Left cardiac atrium (tissue), 4 donors: Measurements from ENCODE around the gene ITPK1. TPM values are rescaled to one million over a fixed set of nuclear protein-coding genes. Genes with fewer than 3 reads are reported as not detected.

Experiments
- ATAC-seq, 2 donors: fragments of 200-7000 bp; cut with Tn5 transposase; one replicate each; pipeline ENCODE4 v1.9.1; 2020; ENCODE audit warnings: mild to moderate bottlenecking in 2 of 2, moderate library complexity in 2 of 2
- DNase-seq: peaks from one replicate; pipeline ENCODE4 v3.0.0-alpha.2; 2020
- intact Hi-C, 2 donors: fragments of 100-400 bp; cut with DNase I; formaldehyde crosslinking; loops; one replicate each; pipeline versions ENCODE4 v1.14.1 to v1.15.1; 2022 to 2023
- total RNA-seq, 2 donors: library from RNA; stranded (reverse); fragmentation: NEBNext Ultra II Directional; extraction: Animal tissue kit (Norgen Biotek cat#: 25700); gene quantifications; one replicate each; pipeline ENCODE4 v1.2.1, GENCODE V29; 2021
- donor health status: DM: no; HTN: yes; CAD: no.
- donor health status: DM: no; HTN: yes; CAD: no; lungs with severe emphysema.
- donor health status: DM: yes; HTN: yes; CAD: no.
- donor health status: Dilated cardiomyopathy.

Gene ITPK1
- total RNA-seq, 2 donors from 2014 or later = 92.0 to 99.9 TPM

GRCh38 chr14:92945959-92946846 is 169.5 kb downstream of the ITPK1 start:
- DNase-seq (peak; percentile 76), ATAC-seq (peak; percentile 6 to 25)
- intact Hi-C loops = no loop called here

DNA sequence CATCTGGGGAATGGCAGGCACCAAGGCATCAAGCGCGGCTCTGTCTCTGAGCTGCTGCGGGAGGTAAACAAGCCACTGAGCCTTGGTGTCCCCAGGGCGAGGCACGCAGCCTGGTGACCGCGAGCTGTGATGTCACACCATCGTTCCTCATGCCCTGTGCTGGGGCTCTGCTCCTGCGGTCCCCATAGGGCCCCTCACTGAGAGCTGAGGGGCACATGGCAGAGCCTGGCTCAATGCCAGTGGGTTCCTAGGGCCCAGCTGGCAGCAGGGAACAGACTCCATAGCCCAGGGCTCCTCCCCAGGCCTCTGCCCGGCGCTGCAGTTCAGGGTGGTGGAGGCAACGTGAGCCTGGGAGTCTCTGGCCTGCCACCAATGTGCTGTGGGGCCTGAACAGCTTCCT is 170.2 kb downstream of the ITPK1 start:
- DNase-seq (no peak), ATAC-seq (no peak)
- intact Hi-C loops = no loop called here

DNA sequence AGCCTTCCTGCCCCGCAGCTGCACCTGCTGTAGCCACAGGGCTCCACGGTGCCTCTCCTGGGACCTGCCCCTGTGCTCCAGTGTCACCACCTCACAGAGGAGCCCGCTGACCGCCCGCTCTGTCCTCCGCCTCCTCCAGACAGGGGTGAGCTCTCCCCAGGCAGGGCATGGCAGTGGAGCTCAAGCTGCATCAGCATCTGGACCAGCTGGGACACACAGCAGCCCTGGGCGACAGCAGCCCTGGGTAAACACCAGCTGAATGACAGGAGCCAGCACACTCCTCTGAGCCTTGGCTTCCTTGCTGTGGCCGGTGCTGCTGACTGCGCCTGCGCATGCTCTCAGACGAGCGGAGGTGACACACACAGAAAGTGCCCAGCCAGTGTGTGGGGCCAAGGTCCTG is 170.7 kb downstream of the ITPK1 start:
- intact Hi-C loops = no loop called here
- ATAC-seq (no peak), DNase-seq (no peak)

DNA sequence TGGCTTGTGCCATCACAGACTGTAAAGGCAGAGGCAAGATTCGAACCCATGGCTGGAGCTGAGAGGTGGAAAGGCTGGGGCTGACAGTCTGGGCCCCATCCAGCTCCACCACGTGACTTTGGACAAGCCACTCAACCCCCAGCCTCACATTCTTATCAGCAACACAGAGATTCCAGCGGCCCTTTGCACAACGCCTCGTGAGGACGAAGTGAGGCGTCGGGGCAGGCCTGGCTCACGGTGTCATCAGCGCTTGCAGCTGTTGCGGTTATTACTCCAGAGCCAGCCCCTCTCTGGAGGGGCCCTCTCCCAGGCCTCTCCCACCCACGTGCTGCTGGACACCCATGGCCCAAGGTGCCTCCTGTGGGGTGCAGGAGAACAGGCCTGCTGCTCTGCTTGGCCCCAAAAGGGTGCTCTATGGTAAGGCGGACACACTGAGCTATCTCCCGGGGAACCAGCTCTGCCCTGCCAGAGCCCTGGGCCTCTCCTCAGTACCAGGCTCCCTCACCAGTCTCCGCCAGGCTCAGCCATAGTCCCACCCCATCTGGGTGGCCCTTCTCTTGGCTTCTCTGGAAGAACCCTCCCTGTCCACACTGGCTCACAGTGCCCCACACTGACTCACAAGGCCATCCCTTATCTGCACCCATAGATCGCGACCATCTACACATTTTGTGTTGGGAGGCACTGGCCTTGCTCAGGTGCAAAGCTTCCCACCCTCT is 171.7 kb downstream of the ITPK1 start:
- no peak for DNase-seq
- intact Hi-C loops = no loop called here
- peak in 1 of 2 donors; percentile 11 for ATAC-seq

DNA sequence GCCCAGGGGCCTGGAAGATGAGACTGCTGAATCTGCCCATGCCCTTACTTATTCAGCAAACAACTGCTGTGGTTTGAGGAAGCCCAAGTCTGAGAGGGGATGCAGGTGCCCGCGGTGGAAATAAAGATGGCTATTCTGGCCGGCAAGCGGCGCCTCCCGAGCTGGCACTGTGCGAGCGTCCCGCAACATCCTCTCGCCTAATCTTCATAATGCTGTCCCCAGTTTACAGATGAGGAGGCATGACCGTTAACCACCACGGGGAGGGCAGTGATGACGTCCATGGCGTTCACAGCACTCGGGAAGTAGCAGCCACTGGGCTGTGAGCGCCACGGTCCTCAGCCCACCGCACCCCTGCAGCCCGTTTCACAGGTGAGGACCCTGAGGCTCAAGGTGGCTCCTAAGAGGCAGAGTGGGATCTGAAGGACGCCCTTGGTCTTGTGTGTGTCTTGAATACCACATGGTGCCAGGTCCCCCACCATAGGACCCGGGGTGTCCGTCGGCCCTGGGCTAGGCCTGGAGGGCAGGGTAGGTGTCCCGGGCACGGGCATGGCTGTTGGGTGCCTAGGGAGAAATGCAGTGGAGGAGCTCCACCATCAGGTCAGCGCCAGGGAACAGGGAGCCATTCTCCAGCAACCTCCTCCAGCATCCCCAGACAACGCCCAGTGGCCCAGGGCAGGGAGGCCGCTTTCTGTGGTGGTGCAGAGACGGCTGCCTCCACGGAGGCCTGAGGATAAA is 172.6 kb downstream of the ITPK1 start:
- DNase-seq (no peak), ATAC-seq (no peak)

GRCh38 chr14:92942576-92942975 is 173.1 kb downstream of the ITPK1 start:
- ATAC-seq (no peak), DNase-seq (no peak)
- intact Hi-C loops = no loop called here

More for the DNA sequence above, 172.6 kb downstream of the ITPK1 start:
- intact Hi-C loops = no loop called here

GRCh38 chr14:92942136-92942535 is 173.6 kb downstream of the ITPK1 start:
- intact Hi-C loops = no loop called here

GRCh38 chr14:92941531-92941930 is 174.2 kb downstream of the ITPK1 start:
- DNase-seq = no peak
- intact Hi-C loops = no loop called here
- no peak for ATAC-seq

More at GRCh38 chr14:92942136-92942535, 173.6 kb downstream of the ITPK1 start:
- ATAC-seq (no peak), DNase-seq (no peak)

DNA sequence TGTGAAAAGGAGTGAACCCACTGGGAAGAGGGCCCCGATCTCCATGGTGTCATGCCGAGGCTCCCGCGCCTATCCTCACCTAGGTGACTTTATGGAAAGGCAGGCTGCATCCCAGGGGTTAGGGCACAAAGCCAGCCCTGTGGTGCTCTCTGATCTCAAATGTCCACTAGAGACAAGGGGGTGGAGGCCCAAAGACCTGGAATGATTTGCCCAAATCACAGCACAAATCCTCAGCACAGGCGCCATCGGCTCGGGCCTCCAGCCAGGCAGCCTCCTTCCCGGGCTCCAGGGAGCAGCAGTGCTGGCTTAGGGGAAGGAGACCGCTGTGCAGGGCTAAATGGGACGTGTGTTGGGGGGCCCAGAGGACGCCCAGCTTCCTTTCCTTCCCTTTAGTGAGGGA is 175.2 kb downstream of the ITPK1 start:
- intact Hi-C loops = no loop called here
- ATAC-seq (no peak), DNase-seq (no peak)

DNA sequence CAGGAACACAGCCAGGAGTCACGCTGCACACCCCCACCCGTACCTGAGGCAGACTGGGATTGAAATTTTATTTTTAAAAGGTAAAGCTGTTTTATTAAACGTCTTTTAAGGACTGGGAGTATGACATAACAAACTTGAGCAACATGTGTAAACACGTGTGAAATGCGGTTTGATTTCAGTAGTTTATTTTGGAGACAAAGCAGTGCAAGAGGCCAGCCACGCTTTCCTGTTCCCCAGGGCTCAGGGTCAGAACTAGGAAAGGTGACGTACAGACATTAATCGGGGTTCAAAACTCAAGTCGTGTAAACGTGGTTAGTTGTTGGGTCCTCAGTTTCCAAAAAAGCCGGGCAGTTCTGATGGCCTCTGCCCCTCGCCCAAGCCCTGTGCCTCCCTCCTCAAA is 176.0 kb downstream of the ITPK1 start:
- intact Hi-C loops = no loop called here

DNA sequence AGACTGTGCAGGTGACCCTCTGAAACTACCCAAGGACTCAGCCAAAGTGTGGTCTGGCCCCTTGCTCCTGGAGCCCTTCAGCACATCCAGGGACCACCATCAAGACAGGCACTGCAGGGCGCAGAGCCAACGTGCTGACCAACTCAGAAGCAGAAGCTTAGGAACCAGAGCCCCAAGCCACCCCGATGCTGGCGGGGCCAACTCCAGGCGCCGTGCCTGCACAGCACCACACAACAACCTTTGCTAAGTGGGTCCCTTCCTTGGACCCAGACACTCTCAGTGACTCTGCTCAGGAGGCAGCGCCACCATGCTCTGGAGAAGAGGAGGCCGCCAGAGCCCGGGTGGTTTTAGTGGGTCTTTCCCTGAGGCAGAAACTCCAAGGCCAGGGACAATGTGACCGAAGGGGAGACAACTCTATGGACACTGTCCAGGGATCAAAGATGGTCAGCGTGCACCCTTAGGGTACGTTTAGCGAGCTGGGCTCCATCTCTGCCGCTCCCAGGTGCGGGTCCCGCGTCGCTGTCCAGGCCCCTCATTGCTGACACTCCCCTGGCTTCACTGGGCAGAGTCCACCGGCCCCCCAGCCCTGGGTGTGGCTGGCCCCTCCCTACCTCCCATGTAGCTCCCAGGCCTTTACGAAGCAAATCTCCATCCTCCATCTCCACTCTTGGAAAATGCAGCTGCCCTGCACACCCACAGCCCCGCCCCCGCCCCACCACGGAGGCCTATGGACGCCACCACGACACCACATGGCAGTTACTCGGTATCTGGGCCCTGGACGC is 176.6 kb downstream of the ITPK1 start:
- intact Hi-C loops = no loop called here
- DNase-seq = no peak
- no peak for ATAC-seq

More for the DNA sequence above, 176.0 kb downstream of the ITPK1 start:
- DNase-seq (no peak), ATAC-seq (no peak)

GRCh38 chr14:92938235-92938875 is 177.4 kb downstream of the ITPK1 start:
- peak in 1 of 2 donors; percentile 6 for ATAC-seq

GRCh38 chr14:92937051-92937937 is 178.4 kb downstream of the ITPK1 start:
- ATAC-seq (no peak), DNase-seq (no peak)
- intact Hi-C loops = no loop called here

More at GRCh38 chr14:92938235-92938875, 177.4 kb downstream of the ITPK1 start:
- DNase-seq = no peak
- intact Hi-C loops = no loop called here

DNA sequence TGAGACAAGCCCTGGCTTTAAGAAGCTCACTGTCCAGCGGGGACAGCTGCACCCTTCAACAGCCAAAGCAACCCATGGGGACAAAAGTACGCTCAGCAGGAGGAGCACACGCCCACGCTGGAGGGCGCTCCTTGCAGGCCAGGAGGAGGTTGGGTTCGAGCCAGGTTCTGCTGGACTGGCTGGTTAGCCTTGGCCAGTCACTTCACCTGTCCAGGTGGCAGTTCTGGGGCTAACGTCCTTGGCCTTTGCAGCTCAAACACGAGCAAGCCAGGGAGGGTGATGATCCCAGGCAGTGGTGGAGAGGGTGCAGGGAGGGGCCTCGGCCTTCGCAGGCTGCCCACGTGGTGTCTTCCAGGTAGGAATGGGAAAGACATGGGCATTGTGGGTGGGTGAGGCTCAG is 179.6 kb downstream of the ITPK1 start:
- DNase-seq (no peak), ATAC-seq (no peak)
- intact Hi-C loops = no loop called here

DNA sequence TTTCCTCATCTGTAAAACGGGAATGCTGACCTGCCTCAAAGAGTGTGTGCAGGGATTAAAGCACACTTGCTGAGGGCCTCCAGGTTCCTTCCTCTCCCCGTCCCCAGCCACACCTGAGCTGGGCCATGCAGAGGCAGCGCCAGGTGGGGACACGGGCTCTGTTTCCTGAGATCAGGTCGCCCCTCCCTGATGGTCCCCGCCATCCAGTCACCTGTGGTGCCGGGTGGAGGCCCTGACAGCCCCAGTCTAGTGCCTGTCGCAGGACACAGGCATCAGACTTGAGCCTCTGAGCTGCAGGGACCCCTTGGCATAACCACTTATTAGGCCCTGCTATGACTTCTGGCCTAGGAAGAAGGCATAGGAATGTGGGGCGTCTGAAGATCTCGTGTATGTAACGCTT is 180.3 kb downstream of the ITPK1 start:
- DNase-seq (no peak), ATAC-seq (no peak)
- intact Hi-C loops = no loop called here

GRCh38 chr14:92934196-92935085 is 181.3 kb downstream of the ITPK1 start:
- DNase-seq (no peak), ATAC-seq (no peak)
- intact Hi-C loops = no loop called here

DNA sequence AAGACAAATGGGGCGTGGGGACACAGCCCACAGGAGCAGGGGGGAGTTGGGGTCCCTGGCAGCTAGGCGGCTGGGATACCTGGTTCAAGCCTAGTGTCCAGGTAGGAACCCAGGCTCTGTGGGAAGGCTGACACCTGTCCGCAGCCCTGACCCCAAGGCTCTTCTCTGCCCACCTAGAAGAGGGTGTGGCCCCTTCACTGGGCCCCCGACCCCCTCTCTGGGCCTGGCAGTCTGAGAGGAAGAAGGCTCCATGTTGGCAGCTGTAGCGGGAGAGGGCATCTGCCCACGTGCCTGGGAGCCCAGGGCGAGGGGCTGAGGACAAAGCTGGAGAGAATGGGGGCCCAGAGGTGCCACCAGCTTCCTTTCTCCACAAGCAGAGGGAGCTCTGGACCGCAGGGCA is 182.2 kb downstream of the ITPK1 start:
- intact Hi-C loops = no loop called here
- ATAC-seq = no peak
- DNase-seq = no peak
